ENCODE results near the gene EPS8L1. TPM values are rescaled to one million over a fixed set of nuclear protein-coding genes. Genes with fewer than 3 reads are reported as not detected.
"Not testable (repeated sequence)": the region's sequence is repeated elsewhere in the genome, so short reads cannot be mapped to it uniquely, and the experiment has no call there.

EPS8L1 gene
- total and polyA plus RNA-seq, 4 donors: 3.0 to 17.9 (median 8.5) TPM

DNA sequence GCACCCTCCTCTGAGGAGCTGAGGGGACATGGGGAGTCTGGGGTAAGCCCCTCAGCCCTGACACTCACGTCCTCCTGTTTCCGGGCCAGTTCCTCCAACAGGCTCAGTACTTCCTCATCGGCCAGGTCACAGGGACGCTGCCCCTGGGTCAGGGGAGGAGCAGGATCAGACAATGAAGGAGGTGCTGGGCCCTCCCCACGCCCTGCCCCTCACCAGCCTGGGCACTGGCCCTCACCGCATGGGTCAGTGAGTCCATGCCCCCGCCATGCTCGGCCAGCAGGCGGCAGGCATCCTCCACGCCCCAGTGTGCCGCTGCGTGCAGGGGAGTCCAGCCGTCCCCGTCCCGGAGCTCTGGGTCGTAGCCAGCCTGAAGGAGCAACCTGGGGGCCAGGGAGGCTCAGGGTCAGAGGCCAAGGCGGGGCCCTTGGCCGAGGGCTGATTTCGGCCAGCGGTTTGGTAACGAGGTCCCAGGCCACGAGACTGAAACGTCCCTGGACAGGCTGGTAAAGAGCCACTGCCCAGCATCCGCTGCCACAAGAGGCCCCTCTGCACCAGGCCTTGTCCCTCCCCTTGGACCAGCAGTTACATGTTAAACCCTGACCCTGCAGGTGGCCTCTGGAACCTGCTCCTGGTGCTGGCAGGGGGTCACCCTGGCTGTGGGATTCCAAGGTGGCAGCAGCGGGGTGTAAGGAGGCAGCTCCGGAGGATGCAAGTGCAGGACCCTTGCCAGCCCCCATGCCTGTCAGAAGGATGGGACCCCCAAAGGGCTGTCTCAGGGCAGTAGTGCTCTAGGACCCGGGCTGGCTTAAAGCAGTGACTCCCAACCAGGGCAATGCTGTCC, 23.3 kb downstream of the EPS8L1 start:
- Histone ChIP-seq H3K27me3 (ENCODE audit: control insufficient read depth, insufficient read depth, low read length) (no peaks in the 10 kb centered on the region), H3K4me1 (ENCODE audit: control insufficient read depth, insufficient read depth, low read length) (peaks cover 19% of the 10 kb centered on the region), H3K4me3 (ENCODE audit: low read depth, low read length) (no peak overlapping the region), H3K36me3 (ENCODE audit: control insufficient read depth, insufficient read depth, low read length) (peaks cover 81% of the 10 kb centered on the region), H3K27ac (ENCODE audit: low read depth, low read length) (no peak overlapping the region), H3K9me3 (ENCODE audit: control insufficient read depth, insufficient read depth, low read length) (no peaks in the 10 kb centered on the region)
- no peak for DNase-seq (ENCODE audit: low read depth in 4 of 6, low spot score in 6 of 6)
- WGBS (ENCODE audit: insufficient coverage): 86% methylated on average over 25 of the region's 27 CpGs

GRCh38 chr19:55099557-55100506, 24.2 kb downstream of the EPS8L1 start:
- DNase-seq (ENCODE audit: low read depth in 4 of 6, low spot score in 6 of 6): no peak
- no peak overlapping the region for H3K27ac ChIP-seq (ENCODE audit: low read depth, low read length)
- H3K27me3 ChIP-seq (ENCODE audit: control insufficient read depth, insufficient read depth, low read length): no peaks in the 10 kb centered on the region
- no peaks in the 10 kb centered on the region for H3K9me3 ChIP-seq (ENCODE audit: control insufficient read depth, insufficient read depth, low read length)
- H3K4me1 ChIP-seq (ENCODE audit: control insufficient read depth, insufficient read depth, low read length): peaks cover 19% of the 10 kb centered on the region
- peaks cover 72% of the 10 kb centered on the region for H3K36me3 ChIP-seq (ENCODE audit: control insufficient read depth, insufficient read depth, low read length)
- 70% methylated on average over 26 of the region's 27 CpGs for WGBS (ENCODE audit: insufficient coverage)
- no peak overlapping the region for H3K4me3 ChIP-seq (ENCODE audit: low read depth, low read length)

DNA sequence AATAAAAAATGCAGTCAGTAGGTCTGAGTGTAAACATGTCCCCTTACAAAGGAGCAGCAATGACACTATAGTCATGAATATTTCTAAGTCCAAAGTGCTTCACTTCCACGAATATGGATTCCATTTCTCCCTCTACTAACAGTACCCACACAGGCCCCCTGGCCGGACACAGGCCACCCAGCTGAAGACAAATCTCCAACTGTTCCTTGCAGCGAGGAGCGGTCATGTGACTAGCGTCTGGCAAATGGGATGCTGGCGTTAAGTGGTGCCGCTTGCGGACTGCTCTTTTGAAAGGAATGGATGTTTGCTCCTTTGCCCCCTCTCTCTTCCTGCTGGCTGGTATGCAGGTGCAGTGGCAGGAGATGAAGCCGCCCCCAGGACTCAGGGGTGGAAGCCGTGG, 25.6 kb downstream of the EPS8L1 start:
- Histone ChIP-seq H3K27ac (ENCODE audit: low read depth, low read length) (no peak overlapping the region), H3K27me3 (ENCODE audit: control insufficient read depth, insufficient read depth, low read length) (no peaks in the 10 kb centered on the region), H3K4me3 (ENCODE audit: low read depth, low read length) (no peak overlapping the region), H3K9me3 (ENCODE audit: control insufficient read depth, insufficient read depth, low read length) (no peaks in the 10 kb centered on the region), H3K36me3 (ENCODE audit: control insufficient read depth, insufficient read depth, low read length) (peaks cover 60% of the 10 kb centered on the region), H3K4me1 (ENCODE audit: control insufficient read depth, insufficient read depth, low read length) (peaks cover 19% of the 10 kb centered on the region)
- DNase-seq (ENCODE audit: low read depth in 4 of 6, low spot score in 6 of 6): no peak
- 77% methylated on average over 4 of the region's 10 CpGs for WGBS (ENCODE audit: insufficient coverage)

DNA sequence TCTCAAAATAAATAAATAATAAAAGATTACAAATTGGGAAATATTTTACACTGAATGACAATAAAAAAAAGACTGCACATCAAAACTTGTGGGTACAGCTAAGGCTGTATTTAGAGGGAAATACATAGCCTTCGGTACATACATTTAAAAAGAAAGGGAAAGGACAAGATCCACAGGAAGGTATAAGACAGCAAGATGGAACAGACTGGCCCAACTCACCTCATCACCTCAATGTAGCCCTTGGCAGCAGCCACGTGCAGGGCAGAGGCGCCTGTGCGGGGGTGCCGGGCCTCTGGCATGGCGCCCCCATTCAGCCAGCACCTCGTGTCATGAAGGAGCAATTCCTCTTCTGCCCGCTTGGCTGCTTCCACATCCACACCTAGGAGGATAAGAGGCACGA, 27.5 kb downstream of the EPS8L1 start:
- Histone ChIP-seq H3K36me3 (ENCODE audit: control insufficient read depth, insufficient read depth, low read length) (peaks cover 57% of the 10 kb centered on the region), H3K9me3 (ENCODE audit: control insufficient read depth, insufficient read depth, low read length) (no peaks in the 10 kb centered on the region), H3K4me1 (ENCODE audit: control insufficient read depth, insufficient read depth, low read length) (peaks cover 19% of the 10 kb centered on the region), H3K4me3 (ENCODE audit: low read depth, low read length) (no peak overlapping the region), H3K27me3 (ENCODE audit: control insufficient read depth, insufficient read depth, low read length) (no peaks in the 10 kb centered on the region), H3K27ac (ENCODE audit: low read depth, low read length) (no peak overlapping the region)
- no peak for DNase-seq (ENCODE audit: low read depth in 4 of 6, low spot score in 6 of 6)
- WGBS (ENCODE audit: insufficient coverage): 96% methylated on average over 9 of the region's 9 CpGs

GRCh38 chr19:55105237-55105636, 29.6 kb downstream of the EPS8L1 start:
- H3K4me1 ChIP-seq (ENCODE audit: control insufficient read depth, insufficient read depth, low read length): peaks cover 9% of the 10 kb centered on the region
- WGBS (ENCODE audit: insufficient coverage): 100% methylated on average over 1 of the region's 2 CpGs
- no peak for DNase-seq (ENCODE audit: low read depth in 4 of 6, low spot score in 6 of 6)
- H3K27ac ChIP-seq (ENCODE audit: low read depth, low read length): no peak overlapping the region
- peaks cover 52% of the 10 kb centered on the region for H3K36me3 ChIP-seq (ENCODE audit: control insufficient read depth, insufficient read depth, low read length)
- H3K4me3 ChIP-seq (ENCODE audit: low read depth, low read length): no peak overlapping the region
- no peaks in the 10 kb centered on the region for H3K27me3 ChIP-seq (ENCODE audit: control insufficient read depth, insufficient read depth, low read length)
- H3K9me3 ChIP-seq (ENCODE audit: control insufficient read depth, insufficient read depth, low read length): no peaks in the 10 kb centered on the region

- H3K27ac ChIP-seq (ENCODE audit: low read depth, low read length): no peak overlapping the region
- WGBS (ENCODE audit: insufficient coverage): 91% methylated on average over 6 of the region's 6 CpGs
- no peak for DNase-seq (ENCODE audit: low read depth in 4 of 6, low spot score in 6 of 6)
- H3K27me3 ChIP-seq (ENCODE audit: control insufficient read depth, insufficient read depth, low read length): no peaks in the 10 kb centered on the region
- H3K4me1 ChIP-seq (ENCODE audit: control insufficient read depth, insufficient read depth, low read length): peaks cover 2% of the 10 kb centered on the region
- no peak overlapping the region for H3K4me3 ChIP-seq (ENCODE audit: low read depth, low read length)
- peaks cover 48% of the 10 kb centered on the region for H3K36me3 ChIP-seq (ENCODE audit: control insufficient read depth, insufficient read depth, low read length)
- H3K9me3 ChIP-seq (ENCODE audit: control insufficient read depth, insufficient read depth, low read length): no peaks in the 10 kb centered on the region
Measured at GRCh38 chr19:55106591-55106990, 30.9 kb downstream of the EPS8L1 start.

DNA sequence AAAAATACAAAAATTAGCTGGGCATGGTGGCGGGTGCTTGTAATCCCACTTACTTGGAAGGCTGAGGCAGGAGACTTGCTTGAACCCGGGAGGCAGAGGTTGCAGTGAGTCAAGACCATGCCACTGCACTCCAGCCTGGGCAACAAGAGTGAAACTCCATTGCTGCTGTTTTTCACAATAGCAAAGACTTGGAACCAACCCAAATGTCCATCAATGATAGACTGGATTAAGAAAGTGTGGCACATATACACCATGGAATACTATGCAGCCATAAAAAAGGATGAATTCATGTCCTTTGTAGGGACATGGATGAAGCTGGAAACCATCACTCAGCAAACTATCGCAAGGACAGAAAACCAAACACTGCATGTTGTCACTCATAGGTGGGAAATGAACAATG, 31.6 kb downstream of the EPS8L1 start:
- WGBS (ENCODE audit: insufficient coverage): 100% methylated on average over 2 of the region's 3 CpGs
- not testable (repeated sequence) for H3K27me3 ChIP-seq (ENCODE audit: control insufficient read depth, insufficient read depth, low read length); H3K9me3 ChIP-seq (ENCODE audit: control insufficient read depth, insufficient read depth, low read length); H3K27ac ChIP-seq (ENCODE audit: low read depth, low read length); H3K4me3 ChIP-seq (ENCODE audit: low read depth, low read length); H3K4me1 ChIP-seq (ENCODE audit: control insufficient read depth, insufficient read depth, low read length); DNase-seq (ENCODE audit: low read depth in 4 of 6, low spot score in 6 of 6)
- H3K36me3 ChIP-seq (ENCODE audit: control insufficient read depth, insufficient read depth, low read length): peaks cover 48% of the 10 kb centered on the region

DNA sequence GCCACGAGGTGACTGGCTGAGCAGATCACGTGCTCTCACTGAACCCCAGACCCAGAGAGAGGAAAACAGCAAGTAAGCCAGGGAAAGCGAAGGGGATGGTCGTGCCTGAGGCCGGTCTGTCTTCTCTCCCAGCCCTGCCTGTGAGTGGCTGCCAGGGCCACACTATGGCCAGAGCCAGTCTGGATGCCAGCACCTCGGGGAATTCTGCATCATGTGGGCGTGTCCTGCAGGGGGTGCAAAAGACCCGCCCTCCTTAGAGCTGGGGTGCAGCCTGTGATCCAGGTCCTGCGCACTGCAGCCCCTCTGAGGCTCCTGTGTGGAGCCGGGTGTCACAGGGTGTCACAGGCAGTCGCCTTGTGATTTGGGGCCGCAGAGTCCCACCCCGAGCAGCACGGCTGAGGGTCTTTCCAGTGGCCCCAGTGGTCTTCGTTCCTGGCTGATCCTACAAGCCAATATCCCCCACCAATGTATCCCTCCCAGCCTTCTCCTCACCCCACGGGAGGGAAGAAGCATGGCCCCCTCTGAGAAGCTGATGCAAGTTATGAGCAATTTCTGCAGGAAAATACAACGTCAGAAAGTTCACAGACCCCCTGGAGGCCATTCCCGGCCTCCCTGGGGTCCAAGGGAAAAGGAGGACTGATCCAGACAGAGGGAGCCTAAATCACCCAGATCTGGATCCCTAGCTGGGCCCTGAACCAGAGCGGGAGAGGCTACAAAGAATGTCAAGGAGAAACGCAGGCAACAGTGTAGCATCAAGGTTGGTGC, 34.0 kb downstream of the EPS8L1 start:
- DNase-seq (ENCODE audit: low read depth in 4 of 6, low spot score in 6 of 6): no peak

GRCh38 chr19:55111238-55111831, 35.7 kb downstream of the EPS8L1 start:
- H3K9me3 ChIP-seq (ENCODE audit: control insufficient read depth, insufficient read depth, low read length): no peaks in the 10 kb centered on the region
- DNase-seq (ENCODE audit: low read depth in 4 of 6, low spot score in 6 of 6): no peak
- no peak overlapping the region for H3K27ac ChIP-seq (ENCODE audit: low read depth, low read length)
- H3K4me3 ChIP-seq (ENCODE audit: low read depth, low read length): no peak overlapping the region
- peaks cover 64% of the 10 kb centered on the region for H3K36me3 ChIP-seq (ENCODE audit: control insufficient read depth, insufficient read depth, low read length)
- WGBS (ENCODE audit: insufficient coverage): 87% methylated on average over 18 of the region's 21 CpGs
- peaks cover 41% of the 10 kb centered on the region for H3K4me1 ChIP-seq (ENCODE audit: control insufficient read depth, insufficient read depth, low read length)
- H3K27me3 ChIP-seq (ENCODE audit: control insufficient read depth, insufficient read depth, low read length): no peaks in the 10 kb centered on the region

More for the DNA sequence above, 34.0 kb downstream of the EPS8L1 start:
- no peaks in the 10 kb centered on the region for H3K27me3 ChIP-seq (ENCODE audit: control insufficient read depth, insufficient read depth, low read length)
- H3K27ac ChIP-seq (ENCODE audit: low read depth, low read length): no peak overlapping the region
- 90% methylated on average over 20 of the region's 20 CpGs for WGBS (ENCODE audit: insufficient coverage)
- H3K36me3 ChIP-seq (ENCODE audit: control insufficient read depth, insufficient read depth, low read length): peaks cover 62% of the 10 kb centered on the region
- H3K4me1 ChIP-seq (ENCODE audit: control insufficient read depth, insufficient read depth, low read length): peaks cover 24% of the 10 kb centered on the region
- H3K9me3 ChIP-seq (ENCODE audit: control insufficient read depth, insufficient read depth, low read length): no peaks in the 10 kb centered on the region
- H3K4me3 ChIP-seq (ENCODE audit: low read depth, low read length): no peak overlapping the region

Measured in spinal cord (tissue), 10 donors.